AG04449 (cell line): ENCODE measurements around the gene CORO1C.
"Not testable (repeated sequence)": the region's sequence is repeated elsewhere in the genome, so short reads cannot be mapped to it uniquely, and the experiment has no call there.

Experiments used
- CTCF ChIA-PET: fragments of 350-600 bp; formaldehyde crosslinking; extraction: SDS; loops from one replicate; lab custom pipeline; 2021; ENCODE audit warnings: antibody characterized with exemption; lab: Yijun Ruan, JAX
- POLR2A ChIA-PET: fragments of 400-600, 350-600 bp; formaldehyde crosslinking; extraction: SDS; loops from one replicate; lab custom pipeline; 2020; ENCODE audit warnings: antibody characterized with exemption, inconsistent platforms; lab: Yijun Ruan, JAX
- DNase-seq: peaks from one replicate; pipeline ENCODE4 v3.0.0-alpha.2; 2010; ENCODE audit warnings: low read depth, low spot score
- H3K4me3 ChIP-seq: 2 replicates; pipeline ENCODE4 v1.5.1; 2011; ENCODE audit warnings: low read depth, mild to moderate bottlenecking, control low read depth, low read length
- TF ChIP-seq, protein P1 (sequence below): IDR thresholded peaks from one replicate; pipeline ENCODE4 v1.5.1; 2011; ENCODE audit warnings: mild to moderate bottlenecking, moderate library complexity, low read length, control low read depth, inconsistent platforms; ENCODE audit not compliant: insufficient read depth; ENCODE audit errors: missing control alignments

The CORO1C gene

GRCh38 chr12:108633081-108633533 is 98.2 kb downstream of the CORO1C start:
- POLR2A ChIA-PET: no interaction called here
- no peak overlapping the region for H3K4me3 ChIP-seq
- no peak for DNase-seq
- TF ChIP-seq, protein P1, sequence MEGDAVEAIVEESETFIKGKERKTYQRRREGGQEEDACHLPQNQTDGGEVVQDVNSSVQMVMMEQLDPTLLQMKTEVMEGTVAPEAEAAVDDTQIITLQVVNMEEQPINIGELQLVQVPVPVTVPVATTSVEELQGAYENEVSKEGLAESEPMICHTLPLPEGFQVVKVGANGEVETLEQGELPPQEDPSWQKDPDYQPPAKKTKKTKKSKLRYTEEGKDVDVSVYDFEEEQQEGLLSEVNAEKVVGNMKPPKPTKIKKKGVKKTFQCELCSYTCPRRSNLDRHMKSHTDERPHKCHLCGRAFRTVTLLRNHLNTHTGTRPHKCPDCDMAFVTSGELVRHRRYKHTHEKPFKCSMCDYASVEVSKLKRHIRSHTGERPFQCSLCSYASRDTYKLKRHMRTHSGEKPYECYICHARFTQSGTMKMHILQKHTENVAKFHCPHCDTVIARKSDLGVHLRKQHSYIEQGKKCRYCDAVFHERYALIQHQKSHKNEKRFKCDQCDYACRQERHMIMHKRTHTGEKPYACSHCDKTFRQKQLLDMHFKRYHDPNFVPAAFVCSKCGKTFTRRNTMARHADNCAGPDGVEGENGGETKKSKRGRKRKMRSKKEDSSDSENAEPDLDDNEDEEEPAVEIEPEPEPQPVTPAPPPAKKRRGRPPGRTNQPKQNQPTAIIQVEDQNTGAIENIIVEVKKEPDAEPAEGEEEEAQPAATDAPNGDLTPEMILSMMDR: no peak
- CTCF ChIA-PET: interaction anchor here (1.0 to 1.9 kb wide), 2 partner anchors 15 to 63 kb away, joined by 6 to 7 read pairs; no protein-coding TSS in a partner anchor

DNA sequence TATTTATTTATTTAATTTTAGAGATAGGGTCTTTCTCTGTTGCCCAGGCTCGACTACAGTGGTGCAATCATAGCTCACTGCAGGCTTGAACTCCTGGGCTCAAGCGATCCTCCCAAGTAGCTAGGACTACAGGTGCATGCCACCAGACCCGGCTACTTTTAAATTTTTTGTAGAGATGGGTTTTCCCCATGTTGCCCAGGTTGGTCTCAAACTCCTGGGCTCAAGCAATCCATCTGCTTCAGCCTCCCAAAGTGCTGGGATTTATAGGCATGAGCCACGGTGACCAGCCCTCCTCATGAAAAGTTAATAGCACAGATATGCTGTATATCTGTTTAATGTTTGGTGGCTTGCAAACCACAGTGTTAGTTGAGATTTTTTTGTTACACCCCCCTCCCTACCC is 100.1 kb downstream of the CORO1C start:
- H3K4me3 ChIP-seq, DNase-seq, POLR2A ChIA-PET: not testable (repeated sequence)
- CTCF ChIA-PET: interaction anchor here (0.6 to 6.6 kb wide), 6 partner anchors 13 to 320 kb away, joined by 5 to 84 read pairs (median 7); no protein-coding TSS in a partner anchor

DNA sequence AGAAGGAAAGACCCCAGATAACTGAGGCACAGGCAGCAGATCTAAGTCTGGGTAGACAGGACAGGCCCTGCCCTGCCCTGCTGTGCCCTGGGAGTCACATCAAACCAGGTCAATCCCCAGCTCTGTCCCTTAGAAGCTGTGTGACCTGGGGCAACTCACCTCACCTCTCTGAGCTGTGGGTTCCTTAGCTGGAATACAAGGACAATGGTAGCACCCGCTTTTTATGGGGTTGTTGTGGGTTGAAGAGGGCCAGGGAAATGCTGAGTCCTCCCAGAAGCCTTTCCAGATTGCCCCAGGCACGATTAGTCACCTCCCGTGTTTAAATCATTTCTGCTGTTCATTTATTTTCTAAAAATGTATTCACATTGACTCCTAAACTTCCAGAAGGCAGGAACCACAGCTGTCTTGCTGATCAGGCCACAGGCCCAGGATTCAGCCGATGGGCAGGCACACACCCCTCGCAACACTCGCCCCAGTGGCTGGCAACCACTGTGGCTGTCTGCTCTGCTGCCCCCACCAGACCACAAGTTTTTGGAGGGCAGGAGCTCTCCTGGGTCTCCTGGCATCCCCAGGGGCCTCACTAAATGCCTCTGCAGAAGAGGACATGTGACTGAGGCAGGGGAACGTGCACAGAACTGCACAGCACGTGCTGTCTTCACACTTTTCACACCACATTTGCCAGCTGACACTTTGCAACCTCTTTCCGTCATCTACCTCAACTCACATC is 100.7 kb downstream of the CORO1C start:
- no peak overlapping the region for H3K4me3 ChIP-seq
- DNase-seq: no peak
- CTCF ChIA-PET: interaction anchor here (1.2 to 6.6 kb wide), 5 partner anchors 12 to 320 kb away, joined by 6 to 84 read pairs (median 12); no protein-coding TSS in a partner anchor
- TF ChIP-seq, protein P1: no peak
- POLR2A ChIA-PET: interaction anchor here (0.6 kb wide), 2 partner anchors 8 to 202 kb away, joined by 3 to 4 read pairs; no protein-coding TSS in a partner anchor

GRCh38 chr12:108629824-108630476 is 101.4 kb downstream of the CORO1C start:
- POLR2A ChIA-PET: interaction anchor here (0.6 to 1.4 kb wide), 3 partner anchors 9 to 203 kb away, joined by 3 to 4 read pairs (median 4); no protein-coding TSS in a partner anchor
- DNase-seq: peak; percentile 33
- TF ChIP-seq, protein P1: no peak
- no peak overlapping the region for H3K4me3 ChIP-seq
- CTCF ChIA-PET: interaction anchor here (1.2 to 6.6 kb wide), 5 partner anchors 12 to 321 kb away, joined by 6 to 84 read pairs (median 12); no protein-coding TSS in a partner anchor

- DNase-seq: no peak
- TF ChIP-seq, protein P1: no peak
- ChIA-PET POLR2A (interaction anchor here (1.4 kb wide), 1 partner anchor 9 kb away, joined by 4 read pairs; no protein-coding TSS in a partner anchor), CTCF (interaction anchor here (4.5 to 6.6 kb wide), 2 partner anchors 11 to 59 kb away, joined by 39 to 84 read pairs; no protein-coding TSS in a partner anchor)
- no peak overlapping the region for H3K4me3 ChIP-seq
These were observed 102.2 kb downstream of the CORO1C start for GRCh38 chr12:108629151-108629550.

DNA sequence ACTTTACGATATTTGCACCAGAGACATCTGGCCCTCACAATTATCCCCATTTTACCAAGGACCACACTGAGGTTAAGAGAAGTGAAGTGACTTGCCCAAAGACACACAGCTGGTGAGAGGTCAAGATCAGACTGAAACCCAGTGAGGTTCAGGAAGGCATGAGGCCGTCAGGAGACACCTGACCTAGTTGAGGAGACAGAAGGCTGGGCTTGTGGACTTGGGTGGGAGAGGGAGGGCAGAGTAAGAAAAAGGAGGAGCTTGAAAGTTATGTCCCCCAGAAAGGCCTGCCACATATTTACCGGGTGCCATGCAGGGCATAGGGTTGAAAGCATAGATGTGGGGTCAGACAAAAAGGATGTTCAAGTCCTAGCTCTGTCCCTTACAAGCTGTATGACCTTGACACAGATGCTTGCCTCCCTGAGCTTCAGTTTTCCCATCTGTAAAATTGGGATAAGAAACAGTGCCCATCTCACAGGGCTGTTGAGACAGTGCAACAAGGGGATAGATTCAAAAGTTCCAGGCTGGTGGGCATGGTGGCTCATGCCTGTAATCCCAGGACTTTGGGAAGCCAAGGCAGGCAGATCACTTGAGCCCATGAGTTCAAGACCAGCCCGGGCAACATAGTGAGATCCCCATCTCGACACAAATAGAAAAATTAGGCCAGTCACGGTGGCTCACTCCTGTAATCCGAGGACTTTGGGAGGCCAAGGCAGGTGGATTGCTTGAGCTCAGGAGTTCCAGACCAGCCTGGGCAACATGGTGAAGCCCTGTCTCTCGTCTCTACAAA is 104.0 kb downstream of the CORO1C start:
- H3K4me3 ChIP-seq: no peak overlapping the region
- ChIA-PET POLR2A (interaction anchor here (0.9 kb wide), 1 partner anchor 176 kb away, joined by 3 read pairs; no protein-coding TSS in a partner anchor), CTCF (interaction anchor here (0.6 to 6.6 kb wide), 8 partner anchors 9 to 468 kb away, joined by 3 to 84 read pairs (median 5); partner anchors contain the start of gene ALKBH2)
- no peak for DNase-seq
- TF ChIP-seq, protein P1: no peak
